ENCODE data around the gene RABIF. TPM values are rescaled to one million over a fixed set of nuclear protein-coding genes. Genes with fewer than 3 reads are reported as not detected.

The RABIF gene
- total RNA-seq, 4 donors from 2014 or later = 4.0 to 7.9 (median 5.9) TPM

DNA sequence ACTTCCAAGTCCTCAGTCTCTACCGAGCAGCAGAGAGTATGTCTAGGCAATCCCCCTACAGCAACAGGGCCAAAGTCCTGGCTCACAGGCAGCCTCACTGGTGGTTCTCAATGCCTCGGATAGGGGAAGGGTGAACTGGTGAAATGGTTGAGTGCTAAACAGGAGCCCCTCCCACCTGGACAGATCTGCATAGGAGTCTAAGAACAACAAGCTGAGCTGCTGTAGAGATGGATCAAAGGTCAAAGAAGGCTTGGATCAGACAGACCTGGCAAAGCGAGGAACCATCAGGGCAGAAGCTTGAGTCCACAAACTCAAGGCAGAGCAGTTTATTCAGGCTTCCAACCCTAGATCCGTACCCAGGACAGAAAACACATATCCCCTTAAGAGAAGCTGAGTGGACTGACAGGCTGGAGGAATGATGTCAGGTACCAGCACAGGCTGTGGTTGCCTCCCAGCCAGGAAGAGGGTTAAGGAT lies 31.8 kb downstream of the RABIF start:
- 65 to 86% methylated on average over 4 of the region's 4 CpGs for WGBS, 2 donors

DNA sequence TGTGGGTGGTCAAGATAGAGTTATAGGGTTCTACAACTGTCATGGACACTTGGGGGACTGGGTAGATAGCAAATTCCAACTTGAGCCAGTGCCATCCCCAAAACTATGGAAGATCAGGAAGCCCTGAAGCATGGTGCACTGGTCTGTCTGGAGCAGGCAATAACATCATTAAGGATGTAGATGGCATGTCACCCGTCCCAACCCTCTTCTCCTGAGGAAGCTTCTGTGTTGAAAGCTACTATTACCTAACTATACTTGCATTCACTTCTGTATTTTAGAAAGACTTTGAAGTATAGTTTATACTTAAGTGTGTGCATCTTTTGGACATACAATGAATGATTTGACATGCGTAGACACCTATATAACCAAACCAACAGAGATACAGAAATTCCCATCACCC lies 32.9 kb downstream of the RABIF start:
- no peak for DNase-seq (ENCODE audit: low spot score in 2 of 2)
- TF ChIP-seq, protein P1, sequence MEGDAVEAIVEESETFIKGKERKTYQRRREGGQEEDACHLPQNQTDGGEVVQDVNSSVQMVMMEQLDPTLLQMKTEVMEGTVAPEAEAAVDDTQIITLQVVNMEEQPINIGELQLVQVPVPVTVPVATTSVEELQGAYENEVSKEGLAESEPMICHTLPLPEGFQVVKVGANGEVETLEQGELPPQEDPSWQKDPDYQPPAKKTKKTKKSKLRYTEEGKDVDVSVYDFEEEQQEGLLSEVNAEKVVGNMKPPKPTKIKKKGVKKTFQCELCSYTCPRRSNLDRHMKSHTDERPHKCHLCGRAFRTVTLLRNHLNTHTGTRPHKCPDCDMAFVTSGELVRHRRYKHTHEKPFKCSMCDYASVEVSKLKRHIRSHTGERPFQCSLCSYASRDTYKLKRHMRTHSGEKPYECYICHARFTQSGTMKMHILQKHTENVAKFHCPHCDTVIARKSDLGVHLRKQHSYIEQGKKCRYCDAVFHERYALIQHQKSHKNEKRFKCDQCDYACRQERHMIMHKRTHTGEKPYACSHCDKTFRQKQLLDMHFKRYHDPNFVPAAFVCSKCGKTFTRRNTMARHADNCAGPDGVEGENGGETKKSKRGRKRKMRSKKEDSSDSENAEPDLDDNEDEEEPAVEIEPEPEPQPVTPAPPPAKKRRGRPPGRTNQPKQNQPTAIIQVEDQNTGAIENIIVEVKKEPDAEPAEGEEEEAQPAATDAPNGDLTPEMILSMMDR (IDR thresholded peaks at IDR 0.05) = no peak
- TF ChIP-seq POLR2A (IDR thresholded peaks at IDR 0.05) = no peak
- 87 to 96% methylated on average over 2 of the region's 2 CpGs for WGBS, 2 donors
- H3K4me3 ChIP-seq (ENCODE audit: low read depth, poor library complexity, severe bottlenecking) = no peak overlapping the region
- intact Hi-C loops (cut with DNase I; ENCODE audit: low total_unique reads) = no loop called here

More for the DNA sequence above, 31.8 kb downstream of the RABIF start:
- TF ChIP-seq, protein P1 (IDR thresholded peaks at IDR 0.05) = no peak
- TF ChIP-seq POLR2A (IDR thresholded peaks at IDR 0.05) = no peak
- intact Hi-C loops (cut with DNase I; ENCODE audit: low total_unique reads) = no loop called here
- DNase-seq (ENCODE audit: low spot score in 2 of 2) = no peak
- H3K4me3 ChIP-seq (ENCODE audit: low read depth, poor library complexity, severe bottlenecking) = no peak overlapping the region

GRCh38 chr1:202854787-202855186 lies 34.2 kb downstream of the RABIF start:
- no peak for TF ChIP-seq POLR2A (IDR thresholded peaks at IDR 0.05)
- TF ChIP-seq, protein P1 (IDR thresholded peaks at IDR 0.05) = no peak
- H3K4me3 ChIP-seq (ENCODE audit: low read depth, poor library complexity, severe bottlenecking) = no peak overlapping the region
- no peak for DNase-seq (ENCODE audit: low spot score in 2 of 2)
- 90 to 96% methylated on average over 8 of the region's 8 CpGs for WGBS, 2 donors
- intact Hi-C loops (cut with DNase I; ENCODE audit: low total_unique reads) = no loop called here

DNA sequence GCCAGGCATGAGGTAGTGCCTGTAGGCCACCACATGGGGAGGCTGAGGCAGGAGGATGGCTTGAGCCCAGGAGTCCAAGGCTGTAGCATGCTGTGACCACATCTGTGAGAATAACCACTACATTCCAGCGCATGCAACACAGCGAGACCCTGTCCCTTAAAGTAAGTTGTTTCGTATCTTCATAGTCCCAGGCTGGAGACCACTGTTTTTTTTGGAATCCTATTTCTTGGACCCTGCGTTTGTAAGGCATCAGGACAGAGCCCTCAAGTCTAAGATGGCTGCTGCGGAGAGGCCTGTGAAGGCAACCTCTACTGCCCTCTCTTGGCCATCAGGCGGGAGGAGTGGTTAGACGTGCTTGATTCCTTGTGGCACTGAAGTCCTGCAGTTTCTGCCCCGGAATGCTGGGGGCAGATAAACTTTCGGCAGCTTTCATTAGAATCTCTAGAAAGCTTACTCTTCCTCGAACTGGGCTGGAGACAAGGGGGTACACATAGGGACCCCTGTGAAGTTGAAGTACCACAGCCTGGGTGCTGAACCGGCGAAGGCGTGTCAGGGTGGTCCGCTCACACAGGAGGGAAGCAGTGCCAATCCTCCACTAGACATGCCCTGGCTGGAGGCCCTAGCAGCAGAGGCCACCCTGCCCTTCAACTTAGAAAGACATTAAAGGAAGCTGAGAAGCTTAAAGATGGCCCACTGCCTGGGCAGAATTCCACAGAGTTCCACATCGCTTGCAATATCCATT lies 36.6 kb downstream of the RABIF start:
- no peak for DNase-seq (ENCODE audit: low spot score in 2 of 2)
- TF ChIP-seq, protein P1 (IDR thresholded peaks at IDR 0.05) = no peak
- TF ChIP-seq POLR2A (IDR thresholded peaks at IDR 0.05) = no peak
- WGBS, 2 donors = 65 to 72% methylated on average over 15 of the region's 15 CpGs
- intact Hi-C loops (cut with DNase I; ENCODE audit: low total_unique reads) = loop anchor here (2.0 kb wide), 1 partner anchor 46 kb away; no protein-coding TSS in a partner anchor
- H3K4me3 ChIP-seq (ENCODE audit: low read depth, poor library complexity, severe bottlenecking) = no peak overlapping the region

DNA sequence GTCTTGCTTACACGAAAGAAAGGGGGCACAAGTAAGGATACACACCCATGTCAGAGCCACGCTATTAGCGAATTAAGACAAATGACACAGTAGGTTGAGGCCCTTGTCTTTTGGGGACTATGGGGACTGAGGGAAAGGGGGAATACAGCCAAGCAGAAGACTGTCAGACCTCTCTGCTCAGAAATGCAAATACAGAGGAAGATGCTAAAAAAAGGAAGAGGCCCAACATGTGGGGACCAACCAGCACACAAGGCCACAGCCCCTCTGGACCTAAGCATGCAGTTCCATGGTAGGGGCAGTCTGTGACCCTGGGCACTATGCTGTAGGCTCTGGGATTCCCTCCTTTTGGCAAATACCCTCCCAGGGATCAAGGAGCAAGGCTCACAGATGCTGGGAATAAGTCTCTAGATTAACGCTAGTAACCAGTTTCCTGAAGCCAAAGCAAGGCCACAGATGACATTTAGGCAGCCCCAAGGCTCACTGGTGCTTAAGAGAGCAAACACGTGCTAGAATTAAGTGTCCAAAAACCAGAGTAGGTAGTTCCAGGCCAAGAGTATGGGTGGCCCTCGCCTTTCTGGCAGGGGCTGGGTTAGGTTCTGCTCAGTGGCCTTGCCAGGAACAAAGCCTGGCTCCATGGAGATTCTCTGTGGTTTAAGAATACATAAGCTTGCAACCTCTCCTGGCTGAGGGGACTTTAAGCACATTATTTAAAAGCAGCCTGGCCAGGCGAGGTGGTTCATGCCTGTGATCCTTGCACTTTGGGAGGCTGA lies 38.2 kb downstream of the RABIF start:
- intact Hi-C loops (cut with DNase I; ENCODE audit: low total_unique reads) = no loop called here
- TF ChIP-seq POLR2A (IDR thresholded peaks at IDR 0.05) = no peak
- TF ChIP-seq, protein P1 (IDR thresholded peaks at IDR 0.05) = no peak
- no peak overlapping the region for H3K4me3 ChIP-seq (ENCODE audit: low read depth, poor library complexity, severe bottlenecking)
- WGBS, 2 donors = 69 to 70% methylated on average over 7 of the region's 7 CpGs
- DNase-seq (ENCODE audit: low spot score in 2 of 2) = no peak
